Endothelial cell of coronary artery (primary cell): ENCODE measurements around the gene GARIN3. TPM values are rescaled to one million over a fixed set of nuclear protein-coding genes. Genes with fewer than 3 reads are reported as not detected.

Experiments used
- total RNA-seq: library from RNA; depleted of rRNA; stranded (reverse); fragments of >200 nt; gene quantifications from 2 replicates; pipeline ENCODE4 v1.2.3, GENCODE V29; 2014

Gene GARIN3
- not detected in 2 replicates for total RNA-seq

GRCh38 chr5:157166214-157167213 is at the start of gene GARIN3:
Gene GARIN3, minus strand, starts transcription at chr5:157166264. Its CDS starts 96 bp downstream, at chr5:157166168.

GRCh38 chr5:157180374-157181264 is 14.6 kb upstream of the GARIN3 start, which contains the start of gene ITK:
Gene ITK, plus strand, starts transcription at chr5:157180840. Its CDS starts 138 bp downstream, at chr5:157180978.

GRCh38 chr5:157142317-157143126 is 23.5 kb downstream of the GARIN3 start, which contains the start of gene MED7:
Gene MED7, minus strand, starts transcription at chr5:157142865. Its CDS starts 3,434 bp downstream, at chr5:157139431.

Other genes starting within 250 kb of the GARIN3 start
- not detected in 2 replicates for gene TIMD4, start 203.0 kb downstream of the GARIN3 start, total RNA-seq
- not detected in 2 replicates for gene HAVCR1, start 107.1 kb downstream of the GARIN3 start, total RNA-seq
- 0.19 TPM in 1 of 2 replicates, not detected in the other for gene HAVCR2, start 57.2 kb downstream of the GARIN3 start, total RNA-seq
- gene MED7, start 23.4 kb downstream of the GARIN3 start, total RNA-seq, result 6.1 and 6.7 TPM in 2 replicates
- gene ITK, start 14.6 kb upstream of the GARIN3 start, total RNA-seq, result not detected in 2 replicates
- 15.5 and 18.8 TPM in 2 replicates for gene CYFIP2, start 99.9 kb upstream of the GARIN3 start, total RNA-seq